Tibial nerve (tissue), 4 donors: Measurements from ENCODE around the gene CDC25B. TPM values are rescaled to one million over a fixed set of nuclear protein-coding genes. Genes with fewer than 3 reads are reported as not detected.

Experiments
- DNase-seq, 2 donors: peaks; one replicate each; pipeline ENCODE4 v3.0.0-alpha.2; 2019; ENCODE audit warnings: low spot score in 2 of 2
- H3K27ac ChIP-seq, 4 donors: fragments of 200-600 bp; sonication (generic) in 3 of 4; one replicate each; pipeline ENCODE4 v1.5.1; 2017 to 2019; ENCODE audit warnings: mild to moderate bottlenecking in 1 of 4
- H3K27me3 ChIP-seq, 2 donors: fragments of 200-600 bp; sonication (generic) in 1 of 2; one replicate each; pipeline versions ENCODE4 v1.5.1 to v1.6.0; 2017 to 2019
- H3K36me3 ChIP-seq, 3 donors: fragments of 200-600 bp; sonication (generic); one replicate each; pipeline ENCODE4 v1.5.1; 2018 to 2019
- H3K4me1 ChIP-seq, 4 donors: fragments of 200-600 bp; sonication (generic) in 3 of 4; one replicate each; pipeline ENCODE4 v1.5.1; 2017 to 2019
- H3K4me3 ChIP-seq, 4 donors: fragments of 200-600 bp; sonication (generic) in 3 of 4; one replicate each; pipeline ENCODE4 v1.5.1; 2017 to 2019; ENCODE audit warnings: mild to moderate bottlenecking in 1 of 4, moderate library complexity in 1 of 4
- H3K9me3 ChIP-seq, 4 donors: fragments of 200-600 bp; sonication (generic) in 3 of 4; one replicate each; pipeline ENCODE4 v1.5.1; 2017 to 2019
- CTCF ChIP-seq, 5 experiments: fragments of 200-600 bp in 3 of 5; fragments of 450-650 bp in 2 of 5; sonication (generic) in 3 of 5; IDR thresholded peaks; one replicate each; pipeline ENCODE4 v1.5.1; 2016 to 2019; ENCODE audit warnings: antibody characterized with exemption in 5 of 5, mild to moderate bottlenecking in 3 of 5, moderate library complexity in 2 of 5
- EP300 ChIP-seq, 2 donors: sonication (generic); formaldehyde crosslinking; IDR thresholded peaks; one replicate each; pipeline ENCODE4 v1.6.1; 2017; ENCODE audit warnings: antibody characterized with exemption in 2 of 2, mild to moderate bottlenecking in 1 of 2
- POLR2A ChIP-seq, 2 donors: fragments of 450-650 bp; IDR thresholded peaks; one replicate each; pipeline ENCODE4 v1.6.1; 2017; ENCODE audit warnings: antibody characterized with exemption in 2 of 2, mild to moderate bottlenecking in 2 of 2, moderate library complexity in 2 of 2
- WGBS, 2 donors: methylation state at CpG; one replicate each; pipeline ENCODE4 v1.1.5; 2018; 5-methylcytosine and 5-hydroxymethylcytosine counted together
- total RNA-seq, 4 donors: library from RNA; depleted of rRNA; stranded (reverse); fragments of >200 nt; gene quantifications; one replicate each; pipeline ENCODE4 v1.1.0, GENCODE V29; 2016

Gene CDC25B
- total RNA-seq, 4 donors from 2014 or later: 33.0 to 65.4 (median 43.9) TPM

- H3K36me3 ChIP-seq: no peaks in the 10 kb centered on the region
- H3K9me3 ChIP-seq: no peaks in the 10 kb centered on the region
- no peak for DNase-seq
- peak overlapping the region; percentile 67 to 83 (median 70) for H3K4me3 ChIP-seq
- WGBS, 2 donors: 1 to 2% methylated on average over 18 to 20 of the region's 21 CpGs
- H3K27ac ChIP-seq: peak overlapping the region; percentile 73 to 91 (median 84)
- TF ChIP-seq POLR2A (IDR thresholded peaks at IDR 0.05) (no peak), EP300 (IDR thresholded peaks at IDR 0.05) (no peak), CTCF (IDR thresholded peaks at IDR 0.05) (no peak)
- H3K27me3 ChIP-seq: no peaks in the 10 kb centered on the region
- H3K4me1 ChIP-seq: peaks cover 0 to 51% (median 23%) of the 10 kb centered on the region in 4 donors
Observed at GRCh38 chr20:3767110-3767426, 29.0 kb upstream of the CDC25B start.

- Histone ChIP-seq H3K9me3 (no peaks in the 10 kb centered on the region), H3K27me3 (no peaks in the 10 kb centered on the region), H3K27ac (peak within 1 kb of the TSS; percentile 79 to 96 (median 90)), H3K4me1 (peaks cover 0 to 51% (median 23%) of the 10 kb centered on the region in 4 donors), H3K4me3 (peak within 1 kb of the TSS; percentile 67 to 83 (median 70)), H3K36me3 (no peaks in the 10 kb centered on the region)
- peak; percentile 93 to 95 for TF ChIP-seq EP300 (IDR thresholded peaks at IDR 0.05)
- TF ChIP-seq POLR2A (IDR thresholded peaks at IDR 0.05): peak; percentile 51 to 87
- peak in 2 of 5 experiments; percentile 14 to 21 for TF ChIP-seq CTCF (IDR thresholded peaks at IDR 0.05)
- WGBS, 2 donors: 0% methylated on average over 48 to 76 of the region's 80 CpGs
- DNase-seq: peak; percentile 96 to 97
Observed at GRCh38 chr20:3767427-3768341, 28.4 kb upstream of the CDC25B start, which contains the start of gene ADISSP. TSS of gene ADISSP (minus strand) at chr20:3767753. CDS start at chr20:3760100, 7,653 bp downstream.

GRCh38 chr20:3768342-3769130, 27.6 kb upstream of the CDC25B start:
- Histone ChIP-seq H3K4me1 (peaks cover 0 to 51% (median 23%) of the 10 kb centered on the region in 4 donors), H3K27ac (peak overlapping the region; percentile 79 to 96 (median 90)), H3K4me3 (peak overlapping the region; percentile 66 to 70 (median 68)), H3K36me3 (no peaks in the 10 kb centered on the region), H3K9me3 (no peaks in the 10 kb centered on the region), H3K27me3 (no peaks in the 10 kb centered on the region)
- DNase-seq: peak; percentile 60 to 61
- WGBS, 2 donors: 1 to 2% methylated on average over 28 to 41 of the region's 51 CpGs
- TF ChIP-seq CTCF (IDR thresholded peaks at IDR 0.05) (peak; percentile 43 to 76 (median 63)), POLR2A (IDR thresholded peaks at IDR 0.05) (no peak)

GRCh38 chr20:3771552-3772058, 24.5 kb upstream of the CDC25B start:
- Histone ChIP-seq H3K27me3 (no peaks in the 10 kb centered on the region), H3K4me3 (no peak overlapping the region), H3K36me3 (no peaks in the 10 kb centered on the region), H3K27ac (no peak overlapping the region), H3K4me1 (peaks cover 0 to 22% (median 15%) of the 10 kb centered on the region in 4 donors), H3K9me3 (no peaks in the 10 kb centered on the region)
- DNase-seq: no peak
- WGBS, 2 donors: 82 to 83% methylated on average over 7 of the region's 7 CpGs
- TF ChIP-seq POLR2A (IDR thresholded peaks at IDR 0.05) (no peak), CTCF (IDR thresholded peaks at IDR 0.05) (no peak), EP300 (IDR thresholded peaks at IDR 0.05) (no peak)
